ENCODE results near the gene NAALADL2. TPM values are rescaled to one million over a fixed set of nuclear protein-coding genes. Genes with fewer than 3 reads are reported as not detected.

Gene NAALADL2
- total and polyA plus RNA-seq, 2 of the 8 experiments (the other 6 are each of a cell fraction or from before 2014, with no cell fraction given): 0.12 to 0.22 TPM

- no peak for TF ChIP-seq MAX (IDR thresholded peaks at IDR 0.05)
Observed at GRCh38 chr3:175617247-175617646, 758.1 kb downstream of the NAALADL2 start (continued).
